Smooth muscle cell (in vitro differentiated cells): ENCODE results near the gene NLRP1. TPM values are rescaled to one million over a fixed set of nuclear protein-coding genes. Genes with fewer than 3 reads are reported as not detected.

ENCODE experiments used
- DNase-seq: peaks from one replicate; lab custom pipeline; 2025; ENCODE audit not compliant: unreplicated experiment; lab: John Stamatoyannopoulos, UW
- H2AFZ ChIP-seq: fragments of 200-600 bp; sonication (generic); 2 replicates; pipeline ENCODE4 v1.6.0; 2016; ENCODE audit warnings: antibody characterized with exemption, low read depth, mild to moderate bottlenecking
- H3F3A ChIP-seq: fragments of 200-600 bp; sonication (generic); 2 replicates; pipeline ENCODE4 v1.6.0; 2017; ENCODE audit warnings: antibody characterized with exemption, low read depth
- H3K27ac ChIP-seq: fragments of 200-600 bp; sonication (generic); 2 replicates; pipeline ENCODE4 v1.5.1; 2016; ENCODE audit warnings: low read depth, mild to moderate bottlenecking
- H3K27me3 ChIP-seq: fragments of 200-600 bp; sonication (generic); 2 replicates; pipeline ENCODE4 v1.6.1; 2016; ENCODE audit warnings: low read depth, mild to moderate bottlenecking
- H3K36me3 ChIP-seq: fragments of 200-600 bp; sonication (generic); 2 replicates; pipeline ENCODE4 v1.5.1; 2016; ENCODE audit warnings: low read depth
- H3K4me1 ChIP-seq: fragments of 200-600 bp; sonication (generic); 2 replicates; pipeline ENCODE4 v1.5.1; 2016; ENCODE audit warnings: low read depth
- H3K4me2 ChIP-seq: fragments of 200-600 bp; sonication (generic); 2 replicates; pipeline ENCODE4 v1.6.0; 2016; ENCODE audit warnings: mild to moderate bottlenecking
- H3K4me3 ChIP-seq: fragments of 200-600 bp; sonication (generic); 2 replicates; pipeline ENCODE4 v1.5.1; 2016; ENCODE audit warnings: mild to moderate bottlenecking
- H3K79me2 ChIP-seq: fragments of 200-600 bp; sonication (generic); 2 replicates; pipeline ENCODE4 v1.6.0; 2016; ENCODE audit warnings: low read depth, mild to moderate bottlenecking
- H3K9ac ChIP-seq: fragments of 200-600 bp; sonication (generic); 2 replicates; pipeline ENCODE4 v1.6.0; 2016; ENCODE audit warnings: low read depth
- H3K9me3 ChIP-seq: fragments of 200-600 bp; sonication (generic); replicated peaks from 2 replicates; pipeline ENCODE4 v1.5.1; 2016; ENCODE audit warnings: low read depth
- H4K20me1 ChIP-seq: fragments of 200-600 bp; sonication (generic); 2 replicates; pipeline ENCODE4 v1.6.0; 2016; ENCODE audit warnings: low read depth
- CTCF ChIP-seq: fragments of 200-600 bp; sonication (generic); IDR thresholded peaks from 2 replicates; pipeline ENCODE4 v1.5.1; 2017; ENCODE audit warnings: borderline replicate concordance, mild to moderate bottlenecking, antibody characterized with exemption; ENCODE audit not compliant: insufficient read depth, poor library complexity, severe bottlenecking
- WGBS: methylation state at CpG from one replicate; pipeline ENCODE4 v1.1.7; 2016; ENCODE audit warnings: low lambda C conversion rate; 5-methylcytosine and 5-hydroxymethylcytosine counted together
- polyA plus RNA-seq: library from polyadenylated mRNA; unstranded; fragments of >200 nt; fragmentation: Nextera tagmentation; extraction: Ambion mirVana; gene quantifications from 2 replicates; pipeline ENCODE4 v1.2.1, GENCODE V29; 2016
- total RNA-seq: library from RNA; depleted of rRNA; stranded (reverse); fragments of >200 nt; gene quantifications from 2 replicates; pipeline ENCODE4 v1.2.3, GENCODE V29; 2014

NLRP1 gene
- total and polyA plus RNA-seq, 2 experiments from 2014 or later = 47.2 to 75.7 TPM

DNA sequence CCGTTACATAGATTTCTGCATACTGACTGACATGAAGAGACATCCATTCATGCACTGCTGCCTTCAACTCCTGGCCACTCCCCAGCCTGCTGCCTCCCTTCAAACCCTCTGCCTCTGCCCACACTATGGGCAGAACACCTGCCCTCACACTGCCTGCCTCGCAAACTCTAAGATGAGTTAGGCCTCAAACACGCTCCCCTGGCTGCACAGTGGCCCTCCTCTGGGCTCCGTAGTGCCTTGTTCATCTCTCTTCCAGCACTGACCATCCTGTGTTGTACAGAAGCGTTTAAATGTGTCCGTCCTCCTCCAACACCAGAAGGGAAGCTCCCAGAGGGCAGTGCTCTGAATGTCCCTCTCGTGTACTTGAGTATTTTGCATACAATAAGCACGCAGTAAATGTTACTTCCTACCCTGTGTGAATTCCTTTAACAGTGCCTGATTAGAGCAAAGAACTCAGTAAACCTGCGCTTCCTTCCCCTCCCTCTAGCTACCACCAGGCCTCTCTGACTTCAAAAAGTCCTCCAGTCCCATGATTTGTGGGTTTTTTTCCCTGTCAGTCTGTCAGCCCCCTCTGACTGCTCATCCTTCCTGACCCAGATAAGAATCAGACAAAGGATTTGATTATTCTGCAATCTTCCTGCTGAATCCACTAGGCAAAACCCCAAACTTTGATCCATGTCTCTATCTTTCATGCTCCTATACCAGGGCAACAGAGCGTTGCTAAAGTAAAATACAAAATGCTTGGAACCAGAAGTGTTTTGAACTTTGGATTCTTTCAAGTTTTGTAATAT is 119.4 kb downstream of the NLRP1 start:
- Histone ChIP-seq H3K9me3 (no peaks in the 10 kb centered on the region), H3K79me2 (peaks cover 55% of the 10 kb centered on the region), H3K4me1 (peaks cover 7% of the 10 kb centered on the region), H3K27ac (no peak overlapping the region), H3K27me3 (no peaks in the 10 kb centered on the region), H3F3A (peaks cover 4% of the 10 kb centered on the region), H3K4me2 (no peak overlapping the region), H3K9ac (no peak overlapping the region), H4K20me1 (no peaks in the 10 kb centered on the region), H2AFZ (no peak overlapping the region), H3K36me3 (no peaks in the 10 kb centered on the region), H3K4me3 (no peak overlapping the region)
- no peak for DNase-seq
- WGBS = 91% methylated on average over 10 of the region's 10 CpGs
- TF ChIP-seq CTCF = no peak

Other genes starting within 250 kb of the NLRP1 start
- 44.2 and 47.4 TPM in 2 replicates for gene NUP88, start 164.8 kb downstream of the NLRP1 start, total RNA-seq
- 31.2 and 42.4 TPM in 2 replicates for gene NUP88, start 164.8 kb downstream of the NLRP1 start, polyA plus RNA-seq
- 42.8 and 56.0 TPM in 2 replicates for gene RPAIN, start 164.3 kb downstream of the NLRP1 start, total RNA-seq
- 28.8 and 39.1 TPM in 2 replicates for gene RPAIN, start 164.3 kb downstream of the NLRP1 start, polyA plus RNA-seq
- gene C1QBP, start 145.4 kb downstream of the NLRP1 start, total RNA-seq = 110 and 121 TPM in 2 replicates
- gene C1QBP, start 145.4 kb downstream of the NLRP1 start, polyA plus RNA-seq = 120 and 122 TPM in 2 replicates
- gene DHX33, start 115.5 kb downstream of the NLRP1 start, total RNA-seq = 6.0 and 6.2 TPM in 2 replicates
- 1.6 and 2.0 TPM in 2 replicates for gene DHX33, start 115.5 kb downstream of the NLRP1 start, polyA plus RNA-seq
- 65.3 and 81.3 TPM in 2 replicates for gene DERL2, start 98.3 kb downstream of the NLRP1 start, total RNA-seq
- gene DERL2, start 98.3 kb downstream of the NLRP1 start, polyA plus RNA-seq = 152 and 162 TPM in 2 replicates
- gene MIS12, start 97.9 kb downstream of the NLRP1 start, total RNA-seq = 22.5 and 23.3 TPM in 2 replicates
- gene MIS12, start 97.9 kb downstream of the NLRP1 start, polyA plus RNA-seq = 14.8 and 21.6 TPM in 2 replicates